Skeletal muscle tissue (tissue), 4 donors: ENCODE results near the gene HOXC10. TPM values are rescaled to one million over a fixed set of nuclear protein-coding genes. Genes with fewer than 3 reads are reported as not detected.

Experiments
- H3K27ac ChIP-seq: one replicate; pipeline ENCODE4 v1.7.0; 2013; ENCODE audit warnings: mild to moderate bottlenecking, low read depth, low read length, inconsistent platforms
- H3K27me3 ChIP-seq, 3 donors: one replicate each; pipeline ENCODE4 v1.7.0; 2013; ENCODE audit warnings: low read length in 3 of 3; ENCODE audit not compliant: control insufficient read depth in 3 of 3, insufficient read depth in 3 of 3
- H3K36me3 ChIP-seq, 3 donors: one replicate each; pipeline ENCODE4 v1.7.0; 2013; ENCODE audit warnings: low read length in 3 of 3; ENCODE audit not compliant: control insufficient read depth in 3 of 3, insufficient read depth in 3 of 3
- H3K4me1 ChIP-seq, 3 donors: one replicate each; pipeline ENCODE4 v1.7.0; 2013; ENCODE audit warnings: low read length in 3 of 3, mild to moderate bottlenecking in 3 of 3; ENCODE audit not compliant: control insufficient read depth in 3 of 3, insufficient read depth in 3 of 3
- H3K4me3 ChIP-seq, 3 donors: one replicate each; pipeline ENCODE4 v1.7.0; 2013; ENCODE audit warnings: low read length in 3 of 3
- H3K9ac ChIP-seq, 3 donors: one replicate each; pipeline ENCODE4 v1.7.0; 2013; ENCODE audit warnings: low read length in 3 of 3, mild to moderate bottlenecking in 3 of 3, moderate library complexity in 2 of 3, low read depth in 1 of 3
- H3K9me3 ChIP-seq, 3 donors: one replicate each; pipeline ENCODE4 v1.7.0; 2013; ENCODE audit warnings: low read length in 3 of 3; ENCODE audit not compliant: control insufficient read depth in 3 of 3
- total RNA-seq: library from RNA; depleted of rRNA; stranded (reverse); fragments of >200 nt; gene quantifications from one replicate; pipeline ENCODE4 v1.2.3, GENCODE V29; 2014
- donor health status: Osteomylitis.

HOXC10 gene
- total RNA-seq, 1 donor from 2014 or later = 3.7 TPM

DNA sequence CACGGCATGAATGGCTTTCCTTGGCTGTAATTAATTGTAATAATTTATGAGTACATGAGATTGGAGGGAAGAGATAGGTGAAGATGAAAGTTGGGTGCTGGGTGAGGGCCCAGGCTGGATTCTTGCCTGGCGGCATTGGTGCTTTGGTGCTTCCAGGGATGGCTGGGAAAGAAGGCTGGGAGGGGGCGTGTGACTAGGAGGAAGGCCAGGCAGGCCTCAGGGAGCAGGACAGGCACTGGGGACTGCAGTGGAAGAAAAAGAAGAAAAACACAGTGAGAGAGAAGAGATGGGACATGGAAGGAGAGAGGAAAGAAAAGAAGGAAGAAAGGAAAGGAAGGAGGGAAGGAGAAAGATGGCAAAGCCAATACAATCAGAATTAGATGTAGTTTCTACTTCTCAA is 18.7 kb downstream of the HOXC10 start:
- peaks cover 0 to 3% (median 0%) of the 10 kb centered on the region in 3 donors for H3K27me3 ChIP-seq
- peak overlapping the region; percentile 60 to 91 (median 61) for H3K9ac ChIP-seq
- H3K36me3 ChIP-seq = no peaks in the 10 kb centered on the region
- H3K4me3 ChIP-seq = peak overlapping the region; percentile 20 to 35 (median 29)
- no peaks in the 10 kb centered on the region for H3K9me3 ChIP-seq
- peaks cover 51 to 80% (median 68%) of the 10 kb centered on the region in 3 donors for H3K4me1 ChIP-seq
- peak overlapping the region; percentile 85 for H3K27ac ChIP-seq

DNA sequence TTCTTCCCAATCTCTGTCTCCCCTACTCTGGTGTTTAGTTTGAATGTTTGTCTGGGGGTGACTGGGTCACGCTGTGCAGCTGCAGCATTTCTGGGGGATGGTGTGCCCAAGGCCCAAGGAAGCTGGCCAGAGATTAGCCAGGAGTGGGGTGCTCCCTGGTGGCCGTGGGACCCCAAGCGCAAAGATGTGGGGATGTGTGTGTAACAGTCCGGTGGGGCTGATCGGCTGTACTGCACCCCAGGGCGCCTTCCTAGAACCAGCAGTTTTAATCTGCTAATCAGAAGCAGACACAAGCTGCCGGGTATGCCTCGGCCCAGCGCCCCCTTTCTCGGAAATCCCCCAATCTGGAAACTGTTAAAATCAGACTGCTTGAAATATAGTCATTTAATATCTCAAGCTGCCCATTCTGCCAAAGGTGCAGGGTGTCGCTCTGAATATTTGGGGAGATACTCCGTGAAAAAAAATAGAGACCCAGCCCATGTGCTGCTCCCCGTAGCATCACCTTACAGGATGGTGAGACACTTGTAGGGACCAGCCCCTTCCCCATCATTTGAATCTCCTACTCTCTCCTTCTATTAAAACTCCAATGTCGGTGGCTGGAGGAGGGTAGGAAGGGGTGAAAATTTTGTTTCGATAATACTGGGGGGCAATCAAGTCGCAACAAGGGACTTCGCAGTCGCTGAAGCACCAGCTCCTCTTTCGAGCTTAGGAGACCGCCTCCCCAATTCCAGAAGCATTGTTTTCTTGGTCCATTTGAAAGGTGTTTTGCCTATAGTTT is 19.3 kb downstream of the HOXC10 start:
- Histone ChIP-seq H3K4me3 (peak overlapping the region; percentile 35 to 76 (median 72)), H3K36me3 (no peaks in the 10 kb centered on the region), H3K27ac (peak overlapping the region; percentile 85), H3K9ac (peak overlapping the region; percentile 60 to 91 (median 63)), H3K4me1 (peaks cover 48 to 81% (median 65%) of the 10 kb centered on the region in 3 donors), H3K27me3 (peaks cover 0 to 3% (median 0%) of the 10 kb centered on the region in 3 donors), H3K9me3 (no peaks in the 10 kb centered on the region)

DNA sequence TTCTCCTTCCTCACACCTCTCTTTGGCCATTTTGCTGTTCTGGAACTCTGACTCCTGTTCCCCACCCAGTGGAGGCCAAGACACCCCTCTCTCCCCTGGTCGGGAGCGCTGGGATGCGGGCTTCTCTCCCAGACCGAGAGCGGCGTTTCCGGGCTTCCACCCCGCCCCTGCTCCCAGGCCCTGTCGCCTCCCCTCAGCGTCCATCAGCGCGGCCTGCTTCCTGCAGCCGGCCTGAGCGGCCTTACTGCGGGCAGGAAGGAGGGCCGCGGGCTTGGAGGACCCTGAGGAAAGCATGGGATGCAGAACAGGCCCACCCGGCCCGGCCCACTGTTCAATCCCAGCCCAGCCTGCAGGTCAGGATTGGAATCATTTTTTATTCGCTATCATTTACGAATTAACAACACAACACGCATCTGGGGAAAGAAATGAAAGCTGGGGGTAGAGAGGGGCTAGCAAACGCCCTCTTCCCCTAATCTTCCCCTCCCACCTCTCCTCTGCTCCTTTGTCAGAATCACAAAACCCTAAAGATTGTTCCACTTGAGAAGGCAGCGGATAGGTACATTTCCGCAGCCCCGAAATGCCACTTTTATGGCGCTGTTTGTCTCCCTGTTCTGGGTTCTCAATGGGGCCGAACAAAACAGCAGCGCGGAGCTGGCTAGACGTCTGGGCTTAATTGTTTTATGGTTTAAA is 20.0 kb downstream of the HOXC10 start:
- Histone ChIP-seq H3K36me3 (no peaks in the 10 kb centered on the region), H3K9ac (peak overlapping the region; percentile 75 to 91 (median 87)), H3K4me1 (peaks cover 54 to 88% (median 71%) of the 10 kb centered on the region in 3 donors), H3K4me3 (peak overlapping the region; percentile 57 to 76 (median 72)), H3K27me3 (peaks cover 0 to 3% (median 0%) of the 10 kb centered on the region in 3 donors), H3K9me3 (no peaks in the 10 kb centered on the region), H3K27ac (peak overlapping the region; percentile 85)

DNA sequence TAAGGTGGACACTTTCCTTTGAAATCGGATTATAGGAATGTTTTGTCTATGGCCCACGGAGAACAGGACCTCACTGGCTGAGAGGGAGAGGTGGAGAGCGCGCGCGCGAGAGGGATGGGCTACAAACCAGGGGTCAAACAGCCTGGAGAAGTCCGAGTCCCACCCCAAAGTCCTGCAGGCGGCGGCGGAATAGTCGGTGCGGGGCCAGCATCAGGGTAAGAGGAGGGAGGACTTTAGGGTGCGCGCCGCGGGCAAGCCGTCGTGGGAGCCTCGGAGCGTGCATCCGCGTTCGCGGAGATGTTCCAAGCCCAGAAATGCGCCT is 20.5 kb downstream of the HOXC10 start:
- H3K27ac ChIP-seq = peak overlapping the region; percentile 85
- H3K4me1 ChIP-seq = peaks cover 55 to 86% (median 73%) of the 10 kb centered on the region in 3 donors
- peaks cover 0 to 3% (median 0%) of the 10 kb centered on the region in 3 donors for H3K27me3 ChIP-seq
- peak overlapping the region; percentile 57 to 76 (median 72) for H3K4me3 ChIP-seq
- H3K9ac ChIP-seq = peak overlapping the region; percentile 48 to 91 (median 87)
- H3K36me3 ChIP-seq = no peaks in the 10 kb centered on the region
- H3K9me3 ChIP-seq = no peaks in the 10 kb centered on the region

DNA sequence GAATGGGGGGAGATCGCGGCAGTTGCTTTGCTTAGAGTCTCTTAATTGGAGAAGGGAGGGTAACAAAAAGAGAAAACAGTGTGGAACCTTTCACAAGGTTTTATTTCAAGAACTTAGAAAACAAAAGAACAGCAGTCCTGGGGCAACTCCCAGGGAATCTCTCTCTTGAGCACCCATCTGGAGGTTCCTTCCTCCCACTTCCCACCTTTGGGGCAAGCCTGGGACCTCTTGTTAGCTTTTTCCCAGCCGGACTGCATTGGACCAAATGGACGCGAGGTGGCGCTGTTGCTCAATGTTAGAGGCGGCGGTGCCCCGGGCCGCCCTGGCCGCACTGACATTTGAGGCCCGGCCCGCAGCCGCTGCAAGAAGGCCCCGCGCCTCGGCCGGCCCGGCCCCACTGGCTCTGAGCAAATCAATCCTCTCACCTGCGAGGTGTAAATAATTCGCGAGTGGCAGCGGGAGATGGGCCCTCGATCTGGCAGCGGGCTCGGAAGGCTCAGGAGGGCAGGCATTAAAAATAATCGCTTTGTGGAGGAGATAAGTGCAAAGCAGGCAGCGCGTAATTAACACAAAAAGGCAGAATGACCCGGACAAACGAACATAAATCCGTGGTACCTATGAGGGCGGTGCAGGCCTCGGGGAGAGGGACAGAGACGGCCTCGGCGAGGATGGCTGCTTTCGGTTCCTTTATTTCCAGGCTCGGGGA is 21.1 kb downstream of the HOXC10 start:
- Histone ChIP-seq H3K9me3 (no peaks in the 10 kb centered on the region), H3K36me3 (no peaks in the 10 kb centered on the region), H3K4me1 (peaks cover 56 to 82% (median 71%) of the 10 kb centered on the region in 3 donors), H3K27ac (peak overlapping the region; percentile 85), H3K27me3 (peaks cover 0 to 3% (median under 1%) of the 10 kb centered on the region in 3 donors), H3K9ac (peak overlapping the region; percentile 81 to 91 (median 87)), H3K4me3 (peak overlapping the region; percentile 65 to 76 (median 72))

DNA sequence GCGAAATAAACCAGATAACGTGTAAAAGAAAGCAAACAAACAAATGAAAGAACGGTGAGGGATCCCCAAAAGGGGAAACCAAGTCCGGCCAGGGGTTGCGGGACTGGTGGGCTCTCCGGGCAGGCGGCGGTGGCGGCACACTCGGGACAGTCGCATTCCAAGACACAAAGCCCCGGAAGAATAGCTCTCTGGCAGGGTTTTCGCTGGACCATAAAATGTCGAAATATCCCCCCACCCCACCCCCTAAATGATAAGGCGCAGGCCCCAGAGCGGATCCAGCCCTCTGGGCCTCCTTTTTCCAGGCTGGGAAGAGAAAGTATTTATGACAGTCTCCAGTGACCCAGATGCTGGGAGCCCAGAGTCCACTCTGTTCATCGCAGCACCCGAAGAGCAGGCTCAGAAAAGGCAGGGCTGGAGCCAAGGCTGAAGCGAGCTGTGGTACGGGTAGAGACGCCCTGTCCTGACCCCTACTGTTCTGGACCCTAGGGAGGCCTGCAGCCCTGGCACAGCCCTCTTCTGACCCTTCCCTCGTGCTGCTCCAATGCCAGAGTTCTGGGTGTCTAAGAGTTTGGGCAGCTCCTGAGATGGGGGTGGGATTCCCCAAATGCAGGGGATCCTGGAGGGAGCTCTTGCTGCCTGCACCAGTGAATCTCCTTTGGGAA is 21.7 kb downstream of the HOXC10 start:
- Histone ChIP-seq H3K27ac (peak overlapping the region; percentile 85), H3K9me3 (no peaks in the 10 kb centered on the region), H3K36me3 (no peaks in the 10 kb centered on the region), H3K27me3 (peaks cover 0 to 3% (median 2%) of the 10 kb centered on the region in 3 donors), H3K4me3 (peak overlapping the region; percentile 65 to 76 (median 72)), H3K9ac (peak overlapping the region; percentile 81 to 91 (median 87)), H3K4me1 (peaks cover 59 to 75% (median 64%) of the 10 kb centered on the region in 3 donors)

DNA sequence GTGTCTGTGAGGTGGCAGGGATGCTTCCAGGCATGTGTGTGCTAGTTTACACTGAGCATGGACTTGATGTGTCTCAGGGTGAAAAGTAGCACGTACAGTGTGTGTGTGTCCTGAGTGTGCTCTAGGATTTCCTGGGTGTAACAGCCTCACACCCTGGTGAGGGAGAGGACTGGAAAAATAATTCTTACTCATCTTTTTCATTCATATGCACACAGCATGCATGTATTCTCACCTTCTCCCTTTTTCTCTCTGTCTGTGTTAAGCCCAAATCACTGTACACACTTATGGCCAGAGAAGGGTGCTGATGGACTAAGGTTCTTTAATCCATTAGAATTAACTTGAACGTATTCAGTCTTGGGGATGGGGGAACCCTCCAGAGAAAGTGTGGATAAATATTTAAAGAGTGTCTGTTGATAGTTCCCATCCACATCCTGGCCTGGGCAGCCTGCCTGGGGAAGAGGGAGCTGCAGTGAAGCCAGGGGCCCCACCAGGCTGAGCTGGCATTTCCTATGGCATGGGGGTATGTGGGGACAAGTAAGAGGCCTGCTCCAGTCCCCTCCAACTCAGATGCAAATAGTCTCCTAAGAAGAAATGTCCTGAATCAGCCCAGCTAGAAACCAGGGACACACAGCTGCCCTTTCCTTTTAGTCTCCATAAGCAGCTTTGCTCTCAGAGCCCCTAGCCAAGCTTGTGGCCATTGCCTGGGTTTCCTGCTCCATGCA is 22.8 kb downstream of the HOXC10 start:
- Histone ChIP-seq H3K4me1 (peaks cover 55 to 65% (median 58%) of the 10 kb centered on the region in 3 donors), H3K27ac (no peak overlapping the region), H3K9ac (peak overlapping the region in 2 of 3 donors; percentile 57 to 87), H3K4me3 (peak overlapping the region in 2 of 3 donors; percentile 0 to 6), H3K9me3 (no peaks in the 10 kb centered on the region), H3K36me3 (no peaks in the 10 kb centered on the region), H3K27me3 (peaks cover 0 to 3% (median 2%) of the 10 kb centered on the region in 3 donors)

DNA sequence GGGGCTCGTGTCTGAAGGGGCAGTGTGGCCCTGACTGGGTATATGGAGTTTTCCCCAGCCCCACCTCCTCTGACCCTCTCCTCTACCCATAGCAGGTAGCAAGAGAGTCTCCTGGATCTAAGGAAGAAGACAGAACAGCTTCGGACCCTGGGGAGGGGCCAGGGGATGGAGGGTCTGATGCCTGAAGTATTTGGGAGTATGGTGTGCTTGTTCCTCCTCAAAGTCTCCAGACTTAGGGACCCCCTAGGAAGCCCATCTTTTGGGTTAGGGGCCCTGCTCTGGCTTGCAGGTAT is 23.3 kb downstream of the HOXC10 start:
- no peaks in the 10 kb centered on the region for H3K36me3 ChIP-seq
- H3K27ac ChIP-seq = no peak overlapping the region
- peaks cover 55 to 65% (median 58%) of the 10 kb centered on the region in 3 donors for H3K4me1 ChIP-seq
- peaks cover 0 to 2% (median 0%) of the 10 kb centered on the region in 3 donors for H3K27me3 ChIP-seq
- peak overlapping the region in 1 of 3 donors; percentile 6 for H3K4me3 ChIP-seq
- no peaks in the 10 kb centered on the region for H3K9me3 ChIP-seq
- peak overlapping the region in 2 of 3 donors; percentile 32 to 57 for H3K9ac ChIP-seq
